OCI-LY3 (cell line): ENCODE data around the gene AVPR1B.

ENCODE experiments used
- EZH2phosphoT487 ChIP-seq: fragments of 200-600 bp; shearing (Covaris generic); IDR thresholded peaks from 2 replicates; pipeline ENCODE4 v1.6.1; 2018; ENCODE audit warnings: antibody characterized with exemption, mixed run types, low read depth
- TF ChIP-seq, protein P1 (sequence below): fragments of 200-600, 300-600 bp; sonication (generic); IDR thresholded peaks from 2 replicates; pipeline ENCODE4 v1.5.1; 2014; ENCODE audit warnings: antibody characterized with exemption, low read length, low read depth

DNA sequence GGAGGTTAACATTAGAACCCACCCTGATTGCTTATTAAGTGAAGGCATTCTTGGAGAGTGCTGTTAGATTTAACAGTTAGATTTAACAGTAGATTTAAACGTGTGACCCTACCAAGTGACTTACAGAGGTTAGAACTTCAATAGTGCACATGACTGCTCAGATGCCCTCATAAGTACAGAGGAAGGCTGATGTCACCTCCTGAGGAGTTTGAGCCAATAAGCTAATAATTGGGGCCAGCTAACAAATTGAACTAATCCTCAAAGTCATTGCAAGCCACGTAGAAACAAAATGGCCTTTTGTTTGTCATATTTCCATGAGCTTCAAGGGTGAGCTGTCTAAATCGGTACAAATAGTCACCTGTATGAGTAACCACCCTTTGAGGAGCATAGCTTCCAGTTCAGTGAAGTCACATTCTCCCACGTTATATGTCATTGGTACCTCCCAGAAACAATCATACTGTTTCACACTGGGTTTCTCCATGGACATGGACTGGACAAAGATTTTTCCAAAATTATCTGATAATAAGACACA is 11.7 kb downstream of the AVPR1B start:
- TF ChIP-seq, protein P1, sequence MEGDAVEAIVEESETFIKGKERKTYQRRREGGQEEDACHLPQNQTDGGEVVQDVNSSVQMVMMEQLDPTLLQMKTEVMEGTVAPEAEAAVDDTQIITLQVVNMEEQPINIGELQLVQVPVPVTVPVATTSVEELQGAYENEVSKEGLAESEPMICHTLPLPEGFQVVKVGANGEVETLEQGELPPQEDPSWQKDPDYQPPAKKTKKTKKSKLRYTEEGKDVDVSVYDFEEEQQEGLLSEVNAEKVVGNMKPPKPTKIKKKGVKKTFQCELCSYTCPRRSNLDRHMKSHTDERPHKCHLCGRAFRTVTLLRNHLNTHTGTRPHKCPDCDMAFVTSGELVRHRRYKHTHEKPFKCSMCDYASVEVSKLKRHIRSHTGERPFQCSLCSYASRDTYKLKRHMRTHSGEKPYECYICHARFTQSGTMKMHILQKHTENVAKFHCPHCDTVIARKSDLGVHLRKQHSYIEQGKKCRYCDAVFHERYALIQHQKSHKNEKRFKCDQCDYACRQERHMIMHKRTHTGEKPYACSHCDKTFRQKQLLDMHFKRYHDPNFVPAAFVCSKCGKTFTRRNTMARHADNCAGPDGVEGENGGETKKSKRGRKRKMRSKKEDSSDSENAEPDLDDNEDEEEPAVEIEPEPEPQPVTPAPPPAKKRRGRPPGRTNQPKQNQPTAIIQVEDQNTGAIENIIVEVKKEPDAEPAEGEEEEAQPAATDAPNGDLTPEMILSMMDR, result no peak
- no peak for TF ChIP-seq EZH2phosphoT487
